Measurements from ENCODE around the gene QRICH1.

QRICH1 gene

GRCh38 chr3:48983096-48983495 lies 110.8 kb downstream of the QRICH1 start:
- FAIRE-seq (no peak), DNase-seq (ENCODE audit: extremely low spot score, insufficient read length, low read depth) (no peak)

DNA sequence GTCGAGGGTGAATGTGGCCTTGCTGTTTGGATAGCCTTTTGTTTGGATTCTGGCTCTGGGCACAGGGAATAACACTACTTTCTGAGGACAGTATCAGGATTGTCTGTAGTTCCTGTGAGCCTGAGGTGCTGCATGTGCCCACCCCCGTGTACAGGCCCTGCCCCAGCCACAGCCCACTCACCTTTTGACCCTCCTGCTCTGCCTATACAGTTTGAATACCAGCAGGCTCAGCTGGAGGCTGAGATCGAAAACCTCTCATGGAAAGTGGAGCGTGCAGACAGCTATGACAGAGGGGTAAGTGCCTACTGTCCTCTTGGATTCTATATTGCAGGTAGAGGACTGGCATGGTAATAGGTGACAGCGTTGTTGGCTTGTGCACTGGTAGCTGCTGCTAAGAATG lies 111.2 kb downstream of the QRICH1 start:
- DNase-seq (ENCODE audit: extremely low spot score, insufficient read length, low read depth), result no peak
- no peak for FAIRE-seq

DNA sequence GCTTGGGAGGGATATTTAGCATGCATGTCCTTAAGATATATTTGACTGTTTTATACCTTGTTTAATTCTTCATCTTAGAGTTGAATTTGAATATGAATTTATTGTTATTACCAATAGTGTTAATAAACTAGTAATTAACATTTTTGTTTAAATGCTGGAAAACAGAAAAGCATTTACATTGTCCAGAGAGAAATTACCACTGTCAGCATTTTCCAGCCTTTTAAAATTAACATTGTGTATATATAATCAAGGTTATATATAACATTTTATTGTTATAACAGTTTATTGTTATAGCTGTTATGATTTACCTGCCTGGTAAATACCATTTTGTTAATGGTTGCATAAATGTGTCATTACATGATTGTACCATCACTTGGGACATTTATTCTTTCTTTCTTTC lies 111.9 kb downstream of the QRICH1 start:
- FAIRE-seq, result no peak
- DNase-seq (ENCODE audit: extremely low spot score, insufficient read length, low read depth), result no peak

DNA sequence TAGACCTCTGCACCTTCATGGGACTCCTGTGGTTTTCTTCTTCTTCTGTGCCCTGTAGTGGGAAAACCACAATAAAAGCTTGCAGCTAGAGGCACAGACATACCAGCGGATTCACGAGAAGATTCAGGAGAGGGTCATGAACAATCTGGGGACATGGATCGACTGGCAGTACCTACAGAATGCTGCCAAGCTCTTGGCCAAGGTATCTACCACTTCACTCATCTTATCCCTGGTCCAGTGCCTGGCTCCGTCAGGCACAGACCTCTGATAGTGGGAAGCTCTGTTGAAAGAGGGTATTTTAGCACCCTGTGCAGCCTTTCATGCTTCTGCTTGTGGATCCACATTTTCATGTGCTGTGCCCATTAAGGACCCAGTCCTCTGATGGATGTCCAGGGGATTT lies 113.6 kb downstream of the QRICH1 start:
- FAIRE-seq, result no peak

More for the DNA sequence above, 113.6 kb downstream of the QRICH1 start:
- DNase-seq (ENCODE audit: extremely low spot score, insufficient read length, low read depth), result no peak

All from GM18507 (cell line).